Liver (tissue), 9 donors: ENCODE data around the gene ARHGEF19. TPM values are rescaled to one million over a fixed set of nuclear protein-coding genes. Genes with fewer than 3 reads are reported as not detected.

ENCODE experiments used
- DNase-seq: peaks from one replicate; pipeline ENCODE4 v3.0.0-alpha.2; 2017; ENCODE audit warnings: low spot score
- H3K27ac ChIP-seq, 2 donors: one replicate each; pipeline ENCODE4 v1.7.0; 2013; ENCODE audit warnings: inconsistent platforms in 2 of 2, low read length in 2 of 2, control low read depth in 1 of 2, low read depth in 1 of 2, mild to moderate bottlenecking in 1 of 2
- H3K27me3 ChIP-seq, 4 donors: one replicate each; pipeline versions ENCODE4 v1.6.1 to v1.7.0; 2013; ENCODE audit warnings: low read length in 3 of 4, inconsistent platforms in 1 of 4, mild to moderate bottlenecking in 1 of 4, moderate library complexity in 1 of 4; ENCODE audit not compliant: control insufficient read depth in 4 of 4, insufficient read depth in 4 of 4
- H3K36me3 ChIP-seq, 4 donors: one replicate each; pipeline versions ENCODE4 v1.6.1 to v1.7.0; 2013; ENCODE audit warnings: low read length in 3 of 4, mild to moderate bottlenecking in 3 of 4, low read depth in 1 of 4, moderate library complexity in 1 of 4; ENCODE audit not compliant: control insufficient read depth in 4 of 4, insufficient read depth in 3 of 4
- H3K4me1 ChIP-seq, 4 donors: one replicate each; pipeline versions ENCODE4 v1.6.1 to v1.7.0; 2013; ENCODE audit warnings: low read length in 3 of 4, mild to moderate bottlenecking in 3 of 4, moderate library complexity in 1 of 4; ENCODE audit not compliant: control insufficient read depth in 4 of 4, insufficient read depth in 4 of 4
- H3K4me3 ChIP-seq, 3 donors: one replicate each; pipeline versions ENCODE4 v1.6.1 to v1.7.0; 2013; ENCODE audit warnings: low read length in 3 of 3, control low read depth in 1 of 3, low read depth in 1 of 3, mild to moderate bottlenecking in 1 of 3
- H3K9ac ChIP-seq, 2 donors: one replicate each; pipeline ENCODE4 v1.7.0; 2013; ENCODE audit warnings: low read length in 2 of 2, mild to moderate bottlenecking in 2 of 2, moderate library complexity in 2 of 2, control low read depth in 1 of 2, low read depth in 1 of 2
- H3K9me3 ChIP-seq, 4 donors: one replicate each; pipeline versions ENCODE4 v1.6.1 to v1.7.0; 2013; ENCODE audit warnings: low read length in 3 of 4; ENCODE audit not compliant: control insufficient read depth in 4 of 4
- ATF3 ChIP-seq: IDR thresholded peaks from 2 replicates; pipeline ENCODE4 v1.6.1; 2016; ENCODE audit warnings: antibody characterized with exemption
- CTCF ChIP-seq: fragments of 150-350 bp; IDR thresholded peaks from 2 replicates; pipeline ENCODE4 v1.5.1; 2017; ENCODE audit warnings: improper control_type of control experiment, low read depth, low read length; ENCODE audit not compliant: missing input control
- EGR1 ChIP-seq, 2 donors: IDR thresholded peaks; 2 replicates each; pipeline ENCODE4 v1.6.1; 2016 to 2018; ENCODE audit warnings: antibody characterized with exemption in 2 of 2, low read depth in 2 of 2
- FOXA1 ChIP-seq: IDR thresholded peaks from 2 replicates; pipeline ENCODE4 v1.6.1; 2016; ENCODE audit warnings: antibody characterized with exemption
- FOXA2 ChIP-seq: IDR thresholded peaks from 2 replicates; pipeline ENCODE4 v1.6.1; 2016; ENCODE audit warnings: antibody characterized with exemption
- GABPA ChIP-seq, 2 donors: IDR thresholded peaks in 1 of 2; conservative IDR thresholded peaks in 1 of 2; 2 replicates each; pipeline ENCODE4 v1.6.1; 2016; ENCODE audit warnings: antibody characterized with exemption in 2 of 2, mild to moderate bottlenecking in 1 of 2, moderate library complexity in 1 of 2
- HNF4A ChIP-seq, 2 donors: conservative IDR thresholded peaks; 2 replicates each; pipeline ENCODE4 v1.6.1; 2016; ENCODE audit warnings: antibody characterized with exemption in 2 of 2, mild to moderate bottlenecking in 2 of 2
- HNF4G ChIP-seq: IDR thresholded peaks from 2 replicates; pipeline ENCODE4 v1.6.1; 2016; ENCODE audit warnings: antibody characterized with exemption
- JUND ChIP-seq, 2 donors: IDR thresholded peaks; 2 replicates each; pipeline ENCODE4 v1.6.1; 2016; ENCODE audit warnings: antibody characterized with exemption in 2 of 2
- MAX ChIP-seq: IDR thresholded peaks from 2 replicates; pipeline ENCODE4 v1.6.1; 2016; ENCODE audit warnings: antibody characterized with exemption
- NR2F2 ChIP-seq: IDR thresholded peaks from 2 replicates; pipeline ENCODE4 v1.6.1; 2016; ENCODE audit warnings: antibody characterized with exemption
- RAD21 ChIP-seq, 2 donors: IDR thresholded peaks; 2 replicates each; pipeline ENCODE4 v1.6.1; 2016; ENCODE audit warnings: antibody characterized with exemption in 2 of 2, mild to moderate bottlenecking in 2 of 2
- RXRA ChIP-seq, 2 donors: IDR thresholded peaks; 2 replicates each; pipeline ENCODE4 v1.6.1; 2017 to 2018; ENCODE audit warnings: antibody characterized with exemption in 2 of 2, mild to moderate bottlenecking in 1 of 2
- SP1 ChIP-seq: IDR thresholded peaks from 2 replicates; pipeline ENCODE4 v1.6.1; 2018; ENCODE audit warnings: antibody characterized with exemption, mild to moderate bottlenecking
- TAF1 ChIP-seq: conservative IDR thresholded peaks from 2 replicates; pipeline ENCODE4 v1.6.1; 2016; ENCODE audit warnings: antibody characterized with exemption, mild to moderate bottlenecking
- YY1 ChIP-seq: IDR thresholded peaks from 2 replicates; pipeline ENCODE4 v1.6.1; 2016; ENCODE audit warnings: antibody characterized with exemption, mild to moderate bottlenecking
- ZBTB33 ChIP-seq: IDR thresholded peaks from 2 replicates; pipeline ENCODE4 v1.6.1; 2016; ENCODE audit warnings: antibody characterized with exemption
- WGBS: extraction: QIAGEN DNeasy Blood & Tissue Kit; methylation state at CpG from one replicate; pipeline ENCODE4 v1.1.7; 2013; 5-methylcytosine and 5-hydroxymethylcytosine counted together
- polyA plus RNA-seq, 2 donors: library from polyadenylated mRNA; stranded (reverse) in 1 of 2; unstranded in 1 of 2; fragments of 200-250 nt in 1 of 2; fragments of >200 nt in 1 of 2; fragmentation: Nextera tagmentation in 1 of 2; extraction: Ambion mirVana in 1 of 2; gene quantifications; one replicate each; pipeline versions ENCODE4 v1.2.1 to v1.2.3, GENCODE V29; 2013 to 2015
- total RNA-seq, 2 donors: library from RNA; depleted of rRNA; stranded (reverse); fragments of >200 nt; gene quantifications; one replicate each; pipeline ENCODE4 v1.2.3, GENCODE V29; 2014
- donor health status: healthy.
- donor health status: healthy.
- donor health status: healthy.
- donor health status: healthy.
- donor health status: healthy.

Gene ARHGEF19
- total and polyA plus RNA-seq, 4 donors = 0.79 to 3.2 (median 2.5) TPM

- H3K9ac ChIP-seq = peak overlapping the region in 1 of 2 donors; percentile 11
- peak overlapping the region; percentile 65 for H3K27ac ChIP-seq
- H3K27me3 ChIP-seq = no peaks in the 10 kb centered on the region
- peak; percentile 84 for DNase-seq
- H3K4me1 ChIP-seq = peaks cover 5 to 38% (median 35%) of the 10 kb centered on the region in 4 donors
- H3K36me3 ChIP-seq = peaks cover 2 to 15% (median 9%) of the 10 kb centered on the region in 4 donors
- H3K4me3 ChIP-seq = no peak overlapping the region
- no peaks in the 10 kb centered on the region for H3K9me3 ChIP-seq
- TF ChIP-seq RAD21 (IDR thresholded peaks at IDR 0.05) = peak in 1 of 2 donors; percentile 35
- TF ChIP-seq HNF4G = no peak
- peak in 1 of 2 donors; percentile 43 for TF ChIP-seq JUND (IDR thresholded peaks at IDR 0.05)
- peak; percentile 70 for TF ChIP-seq SP1
- TF ChIP-seq RXRA (IDR thresholded peaks at IDR 0.05) = peak; percentile 46 to 70
- TF ChIP-seq EGR1 (IDR thresholded peaks at IDR 0.05; ENCODE audit: low read depth in 2 of 2) = no peak
- TF ChIP-seq ZBTB33 = peak; percentile 46
- TF ChIP-seq FOXA1 = peak; percentile 34
- TF ChIP-seq YY1 = peak; percentile 53
- TF ChIP-seq HNF4A (conservative IDR thresholded peaks at IDR 0.05) = peak; percentile 52 to 56
- TF ChIP-seq ATF3 = peak; percentile 69
- TF ChIP-seq NR2F2 = no peak
- no peak for TF ChIP-seq GABPA (IDR thresholded peaks at IDR 0.05 in 1 of 2, conservative IDR thresholded peaks at IDR 0.05 in 1 of 2)
- TF ChIP-seq FOXA2 = peak; percentile 71
- TF ChIP-seq MAX = peak; percentile 63
- TF ChIP-seq CTCF = no peak
- 21% methylated on average over 7 of the region's 7 CpGs for WGBS
Measured at GRCh38 chr1:16248603-16249516, 36.4 kb upstream of the ARHGEF19 start.

- DNase-seq = peak; percentile 35
- Histone ChIP-seq H3K27me3 (no peaks in the 10 kb centered on the region), H3K36me3 (peaks cover 0 to 15% (median 9%) of the 10 kb centered on the region in 4 donors), H3K4me3 (no peak overlapping the region), H3K9me3 (no peaks in the 10 kb centered on the region), H3K4me1 (peaks cover 5 to 35% (median 31%) of the 10 kb centered on the region in 4 donors), H3K9ac (peak overlapping the region in 1 of 2 donors; percentile 26), H3K27ac (peak overlapping the region; percentile 52 to 65)
- 81% methylated on average over 8 of the region's 8 CpGs for WGBS
- TF ChIP-seq TAF1 (no peak), ZBTB33 (no peak), MAX (no peak), NR2F2 (no peak), CTCF (no peak), HNF4A (conservative IDR thresholded peaks at IDR 0.05) (no peak), FOXA1 (no peak), RXRA (IDR thresholded peaks at IDR 0.05) (no peak), GABPA (IDR thresholded peaks at IDR 0.05 in 1 of 2, conservative IDR thresholded peaks at IDR 0.05 in 1 of 2) (no peak), HNF4G (no peak)
Measured at GRCh38 chr1:16248007-16248436, 35.6 kb upstream of the ARHGEF19 start.
